Stimulated activated CD4-positive, alpha-beta T cell treated with anti-CD3 and anti-CD28 coated beads, TNF-alpha, amount 100 ng/mL, for 1 hour (primary cell): ENCODE measurements around the gene WASF2.
A peak's percentile ranks its signal among the peaks of the same experiment; 100 is the strongest.
"Not testable (repeated sequence)": the region's sequence is repeated elsewhere in the genome, so short reads cannot be mapped to it uniquely, and the experiment has no call there.

Experiments
- DNase-seq, 3 donors: peaks; one replicate each; pipeline ENCODE4 v3.0.0-alpha.2; 2020; ENCODE audit warnings: low read depth in 3 of 3, low spot score in 1 of 3

The WASF2 gene, protein sequence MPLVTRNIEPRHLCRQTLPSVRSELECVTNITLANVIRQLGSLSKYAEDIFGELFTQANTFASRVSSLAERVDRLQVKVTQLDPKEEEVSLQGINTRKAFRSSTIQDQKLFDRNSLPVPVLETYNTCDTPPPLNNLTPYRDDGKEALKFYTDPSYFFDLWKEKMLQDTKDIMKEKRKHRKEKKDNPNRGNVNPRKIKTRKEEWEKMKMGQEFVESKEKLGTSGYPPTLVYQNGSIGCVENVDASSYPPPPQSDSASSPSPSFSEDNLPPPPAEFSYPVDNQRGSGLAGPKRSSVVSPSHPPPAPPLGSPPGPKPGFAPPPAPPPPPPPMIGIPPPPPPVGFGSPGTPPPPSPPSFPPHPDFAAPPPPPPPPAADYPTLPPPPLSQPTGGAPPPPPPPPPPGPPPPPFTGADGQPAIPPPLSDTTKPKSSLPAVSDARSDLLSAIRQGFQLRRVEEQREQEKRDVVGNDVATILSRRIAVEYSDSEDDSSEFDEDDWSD

DNA sequence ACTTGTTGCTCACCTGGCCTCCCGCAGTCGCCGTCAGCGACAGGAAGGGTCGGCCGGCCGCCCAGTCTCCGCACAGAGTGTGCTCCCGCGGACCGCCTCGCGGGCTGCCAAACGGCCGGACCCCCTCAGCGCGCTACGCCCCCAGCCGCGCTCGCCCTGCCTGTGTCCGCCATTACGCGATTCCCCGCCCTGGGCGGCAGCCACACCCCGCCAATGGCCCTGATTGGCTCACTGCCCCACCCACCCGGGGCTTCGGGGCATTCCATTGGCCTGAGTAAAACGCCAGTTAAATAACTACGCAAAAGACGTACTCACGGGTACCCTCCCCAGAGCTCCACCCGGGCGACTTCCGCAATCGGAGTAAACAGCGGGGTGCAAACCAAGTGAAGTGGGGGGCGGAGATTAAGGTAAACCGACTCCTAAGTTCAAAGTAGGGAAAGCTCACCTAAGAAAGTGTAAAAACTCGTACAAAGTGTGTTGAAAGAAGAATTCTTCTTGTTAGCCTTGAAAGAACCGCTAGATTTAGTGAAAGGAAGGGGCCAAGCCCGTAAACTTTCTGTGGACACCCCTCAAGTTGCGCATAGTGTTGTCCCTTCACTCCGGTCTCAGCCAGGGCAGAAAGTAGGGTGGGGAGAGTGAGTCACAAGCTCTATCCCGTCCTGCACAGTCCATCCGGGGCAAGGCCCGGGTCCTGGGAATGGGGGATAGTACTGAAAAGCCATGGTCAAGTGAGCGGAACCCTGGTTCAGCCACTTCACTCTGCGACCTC is at the start of gene WASF2:
Gene WASF2, minus strand, starts transcription at position 195 of the 769 bp plus-strand sequence. CDS start 61,277 bp downstream, outside the sequence.
- peak; percentile 93 for DNase-seq

DNA sequence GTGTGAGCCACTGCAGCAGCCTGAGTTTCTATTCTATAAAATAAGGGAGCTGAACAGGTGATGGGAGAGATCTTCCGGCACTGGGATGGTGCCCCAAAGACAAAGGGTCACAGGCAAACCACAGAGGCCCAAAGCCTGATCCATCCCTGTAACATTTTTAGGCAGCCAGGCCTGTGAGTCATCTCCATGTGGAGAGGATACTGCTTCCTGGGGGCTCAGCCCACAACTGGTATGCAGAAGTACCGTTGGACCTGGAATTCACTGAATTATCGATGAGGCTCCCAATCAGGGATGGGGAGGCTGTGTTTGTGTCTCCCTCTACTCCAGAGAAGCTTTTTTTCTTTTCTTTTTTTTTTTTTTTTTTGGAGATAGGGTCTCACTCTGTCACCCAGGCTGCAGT is 48.8 kb upstream of the WASF2 start:
- DNase-seq, result no peak

DNA sequence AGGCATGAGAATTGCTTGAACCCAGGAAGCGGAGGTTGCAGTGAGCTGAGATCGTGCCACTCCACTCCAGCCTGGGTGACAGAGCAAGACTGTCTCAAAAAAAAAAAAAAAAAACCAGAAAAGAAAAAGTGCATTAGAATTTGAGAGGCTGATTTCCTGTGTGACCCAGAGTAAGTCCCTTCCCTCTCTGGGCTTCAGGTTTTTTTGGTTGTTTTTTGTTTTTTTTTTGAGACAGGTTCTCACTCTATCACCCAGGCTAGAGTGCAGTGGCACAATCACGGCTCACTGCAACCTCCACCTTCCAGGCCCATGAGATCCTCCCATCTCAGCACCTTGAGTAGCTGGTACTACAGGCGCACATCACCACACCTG is 48.3 kb upstream of the WASF2 start:
- not testable (repeated sequence) for DNase-seq

DNA sequence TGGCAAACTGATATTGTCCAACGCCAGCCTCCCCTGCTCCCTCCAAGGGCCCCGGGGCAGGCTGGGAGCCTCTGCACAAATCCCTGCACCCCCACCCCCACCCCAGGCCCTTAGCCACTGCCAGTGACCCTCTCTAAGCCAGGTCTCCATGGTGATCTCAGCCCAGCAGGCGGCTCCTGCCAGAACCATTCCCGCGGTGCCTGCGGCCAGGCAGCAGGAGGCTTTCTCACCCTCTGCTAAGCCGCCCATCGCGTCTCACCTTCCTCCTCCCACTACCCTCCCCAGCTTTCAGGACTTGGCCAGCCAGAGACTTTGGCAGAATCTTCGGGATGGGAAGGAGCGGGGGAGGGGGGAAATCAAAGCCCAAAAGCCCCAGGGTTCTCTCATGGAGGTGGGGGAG is 46.8 kb upstream of the WASF2 start:
- no peak for DNase-seq

DNA sequence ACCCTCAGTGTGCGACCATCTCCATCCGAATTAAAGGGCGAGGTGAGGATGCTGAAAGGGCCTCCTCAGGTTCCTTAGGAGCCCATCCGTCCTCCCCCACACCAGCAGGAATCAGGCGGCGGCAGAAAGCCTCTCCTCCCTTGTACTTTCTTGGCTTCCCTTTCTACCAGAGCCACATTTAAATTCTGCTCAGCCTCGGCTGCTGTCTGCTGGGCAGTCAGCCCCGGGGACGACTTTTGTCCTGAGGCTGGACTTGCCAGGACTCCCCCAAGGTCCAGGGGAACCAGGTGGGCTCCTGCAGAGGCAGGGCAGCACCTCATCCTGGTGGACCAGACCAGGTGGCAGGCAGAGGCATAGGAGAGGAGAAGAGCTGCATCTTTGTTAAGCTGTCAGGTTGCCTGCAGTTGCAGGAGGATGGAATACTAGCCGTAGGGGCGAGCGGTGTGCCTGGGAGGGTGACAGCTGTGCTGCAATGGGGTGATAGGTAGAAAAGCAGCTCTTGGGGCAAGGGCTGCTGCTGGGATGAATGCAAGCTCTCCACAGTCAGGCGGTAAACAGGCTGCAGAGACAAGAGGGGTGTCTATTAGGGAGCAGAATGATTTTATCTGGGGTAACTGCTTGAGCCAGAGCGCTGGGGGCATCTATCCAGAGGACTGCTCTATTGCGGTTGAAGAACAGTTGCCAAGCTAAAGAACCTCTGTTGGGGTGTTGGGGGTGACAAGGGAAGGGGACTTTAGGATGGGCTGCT is 46.2 kb upstream of the WASF2 start:
- no peak for DNase-seq

DNA sequence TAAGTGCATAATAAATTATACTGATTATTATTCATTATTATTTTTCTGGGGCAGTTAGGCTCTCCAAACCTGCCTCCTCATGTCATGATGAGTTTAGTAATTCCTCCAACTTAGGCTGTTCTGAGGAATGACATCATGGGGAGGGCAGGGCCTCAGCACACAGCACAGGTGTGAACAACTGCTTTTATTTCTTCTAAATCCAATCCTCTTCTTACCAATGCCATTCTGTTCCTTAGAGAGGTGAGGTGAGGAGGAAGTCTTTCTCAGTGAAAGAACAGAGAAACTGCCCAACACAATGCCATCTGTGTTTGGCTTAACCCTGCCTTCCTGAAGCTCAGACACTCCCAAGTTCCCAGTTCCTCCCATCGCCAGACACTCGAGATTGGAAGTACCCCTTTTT is 45.4 kb upstream of the WASF2 start:
- DNase-seq, result no peak

DNA sequence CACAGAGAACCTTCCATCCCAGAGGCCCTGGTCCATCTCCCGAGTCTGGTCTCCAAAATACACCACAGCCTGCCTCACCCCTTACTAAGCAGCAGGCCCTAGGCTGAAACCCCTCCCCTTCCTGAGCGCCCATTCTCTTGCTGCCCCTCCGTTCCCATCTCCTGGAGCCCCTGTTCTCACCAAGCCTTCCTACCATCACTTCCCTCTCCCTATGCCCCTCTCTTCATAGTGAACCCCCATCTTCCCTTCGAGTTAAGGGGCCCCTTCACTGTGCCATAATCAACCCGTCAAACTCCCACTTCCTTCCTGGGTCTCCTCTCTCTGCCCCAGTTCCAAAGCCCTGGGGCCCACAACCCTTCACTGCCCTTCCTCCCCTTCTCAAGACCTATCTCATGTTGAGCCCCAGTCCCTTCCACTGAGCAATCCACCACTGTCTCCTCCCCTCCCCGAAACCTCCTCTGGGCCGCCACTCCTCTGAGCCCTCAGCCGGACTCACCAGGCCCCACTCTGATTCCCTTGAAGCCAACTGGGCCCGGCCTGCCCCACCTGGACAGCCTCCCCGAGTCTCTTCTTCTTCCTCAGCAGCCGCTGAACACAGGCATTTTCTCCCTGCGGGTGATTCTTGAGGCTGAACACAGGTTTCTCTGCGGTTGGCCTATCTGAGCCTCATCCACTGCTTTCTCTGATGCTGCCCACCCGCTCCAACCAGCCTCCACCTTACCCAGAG is 42.2 kb upstream of the WASF2 start:
- DNase-seq, result no peak

DNA sequence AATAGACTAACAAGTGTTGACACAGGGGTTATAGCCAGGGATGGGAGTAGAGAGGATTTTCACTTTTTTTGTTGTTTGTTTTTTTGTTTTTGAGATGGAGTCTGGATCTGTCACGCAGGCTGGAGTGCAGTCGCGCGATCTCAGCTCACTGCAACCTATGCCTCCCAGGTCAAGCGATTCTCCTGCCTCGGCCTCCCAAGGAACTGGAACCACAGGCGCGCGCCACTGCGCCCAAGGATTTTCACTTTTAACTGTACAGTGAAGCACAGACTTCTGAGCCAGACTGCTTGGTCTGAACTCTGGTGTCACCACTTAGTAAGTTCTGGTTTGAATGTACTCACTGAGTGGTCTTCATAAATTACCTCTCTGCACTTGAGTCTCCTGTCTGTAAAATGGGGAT is 40.2 kb upstream of the WASF2 start:
- no peak for DNase-seq

DNA sequence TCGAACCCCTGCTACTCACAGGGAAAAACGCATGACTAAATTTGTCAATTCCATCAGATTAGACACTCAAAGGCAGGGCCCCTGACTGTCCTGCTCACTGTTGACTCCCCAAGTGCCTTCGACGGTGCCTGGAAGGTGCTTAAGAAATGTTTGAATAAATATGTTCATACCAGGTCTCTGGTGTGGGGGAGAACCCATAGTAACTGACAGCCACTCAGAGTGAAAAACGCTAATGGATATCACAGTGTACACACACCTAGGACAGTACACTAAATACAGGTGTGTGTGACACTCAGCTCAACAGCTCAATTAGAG is 39.7 kb upstream of the WASF2 start:
- no peak for DNase-seq

DNA sequence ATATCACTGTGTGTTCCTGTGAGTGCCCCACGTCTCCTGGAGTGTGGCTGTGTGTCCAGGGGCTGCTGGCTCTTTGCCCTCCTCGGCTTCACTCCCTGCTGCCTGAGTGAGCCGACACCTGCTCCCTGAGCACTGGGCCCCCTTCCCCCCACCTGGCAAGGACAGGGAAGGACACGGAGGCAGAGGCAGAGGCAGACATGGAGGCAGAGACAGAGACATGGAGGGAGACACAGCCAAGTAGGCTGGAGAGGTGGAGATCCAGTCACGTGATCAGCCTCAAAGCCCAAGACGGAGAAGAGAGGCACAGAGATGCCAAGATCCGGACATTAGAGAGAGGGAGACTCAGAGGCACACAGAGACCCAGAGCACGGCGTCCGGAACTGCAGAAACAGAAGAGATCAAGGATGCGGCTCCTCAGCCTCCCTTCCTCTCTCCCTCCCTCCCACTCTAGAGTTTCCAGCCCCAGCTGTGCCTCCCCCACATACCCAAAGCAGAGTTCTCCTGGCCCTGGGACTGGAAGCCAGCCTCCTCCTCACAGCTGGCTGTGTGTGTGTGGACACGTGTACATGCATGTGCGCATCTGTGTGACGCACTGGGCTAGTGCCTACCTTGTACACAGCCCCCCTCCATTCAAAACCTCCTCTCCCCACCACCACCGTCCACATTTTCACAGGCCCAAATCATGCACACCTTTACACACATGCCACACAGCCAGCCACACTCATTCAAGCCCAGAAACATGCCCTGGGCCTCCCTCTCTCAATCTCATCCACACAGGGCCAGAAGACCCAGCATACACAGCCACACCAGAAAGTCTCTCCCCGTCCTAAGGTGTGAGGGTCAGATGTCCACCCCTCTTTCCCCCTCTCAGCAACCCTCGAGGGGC is 39.1 kb upstream of the WASF2 start:
- DNase-seq, result no peak

DNA sequence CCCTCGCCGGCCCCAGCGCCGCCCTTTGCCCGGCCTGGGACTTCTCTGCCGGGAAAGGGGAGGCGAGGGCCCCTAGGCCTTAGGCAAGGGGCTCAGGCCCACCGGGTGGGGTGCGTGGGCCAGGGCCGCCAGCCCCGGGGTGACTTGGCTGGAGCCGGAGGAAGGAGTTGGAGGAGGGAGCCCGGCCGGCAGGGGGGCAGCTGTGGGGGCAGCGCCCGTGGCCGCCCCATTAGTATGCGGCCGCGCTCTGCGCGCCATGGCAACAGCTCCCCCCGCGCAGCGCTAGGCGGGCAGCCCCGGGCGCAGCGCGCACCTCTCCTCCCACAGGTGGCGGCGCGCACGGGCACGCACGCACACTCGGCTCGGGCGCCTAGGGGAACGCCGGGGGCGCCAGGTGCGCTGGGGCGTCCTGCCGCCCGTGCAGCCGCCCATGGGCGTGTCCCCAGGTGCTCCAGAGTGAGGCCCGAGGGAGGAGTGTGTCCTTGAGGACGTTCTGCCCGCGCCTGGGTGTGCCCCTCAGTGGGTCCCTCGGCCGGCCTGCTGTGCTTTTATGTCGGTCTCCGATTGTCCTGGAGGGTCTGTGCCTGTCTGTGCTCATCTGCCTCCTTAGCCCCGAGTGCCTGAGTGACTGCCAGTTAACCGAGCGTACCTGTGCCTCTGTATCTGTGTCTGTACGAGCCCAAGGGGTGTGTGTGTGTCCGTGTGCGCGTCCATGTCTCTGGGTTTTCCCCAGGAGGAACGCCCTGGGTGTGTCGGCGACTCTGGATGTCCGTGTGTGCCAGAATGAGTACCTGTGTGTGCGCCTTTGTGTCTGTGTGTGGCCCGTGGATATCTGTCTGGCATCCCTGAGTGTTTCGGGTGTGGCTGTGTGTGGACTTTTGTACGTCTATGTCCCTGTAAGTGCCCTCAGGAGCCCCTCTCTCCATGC is 38.2 kb upstream of the WASF2 start:
- DNase-seq, result peak in 2 of 3 donors; percentile 24 to 42

DNA sequence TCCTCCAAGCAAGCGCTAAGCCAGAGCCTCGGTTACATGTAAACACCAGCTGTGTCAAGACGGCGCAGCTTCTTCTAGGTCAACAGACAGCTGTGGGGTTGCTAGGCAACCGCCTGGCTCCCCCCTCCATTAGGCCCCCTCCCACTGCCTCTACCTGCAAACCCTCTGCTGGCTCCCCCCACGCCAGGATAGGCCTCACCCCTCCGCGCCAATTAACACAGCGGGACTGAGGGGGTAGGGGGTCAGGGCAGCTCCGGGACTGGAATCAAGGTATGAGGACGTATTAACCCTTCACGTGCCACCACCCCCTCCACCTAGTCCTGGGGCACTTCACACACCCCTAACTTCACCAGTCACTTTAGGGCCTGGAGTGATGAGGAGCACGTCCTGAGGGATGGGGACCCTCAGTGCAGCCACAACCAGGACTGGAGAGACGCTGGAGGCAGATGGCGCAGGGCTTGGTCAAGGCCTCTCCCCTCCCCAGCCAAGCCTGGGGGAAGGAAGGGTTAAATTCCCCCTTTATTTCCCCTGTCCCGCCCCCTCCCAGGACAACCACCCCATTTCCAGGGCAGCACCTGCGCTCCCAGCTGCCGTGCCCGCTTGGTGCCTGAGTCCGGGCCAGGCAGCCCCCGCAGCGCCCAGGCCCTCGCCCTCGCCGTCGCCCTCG is 37.4 kb upstream of the WASF2 start:
- peak in 1 of 3 donors; percentile 9 for DNase-seq

DNA sequence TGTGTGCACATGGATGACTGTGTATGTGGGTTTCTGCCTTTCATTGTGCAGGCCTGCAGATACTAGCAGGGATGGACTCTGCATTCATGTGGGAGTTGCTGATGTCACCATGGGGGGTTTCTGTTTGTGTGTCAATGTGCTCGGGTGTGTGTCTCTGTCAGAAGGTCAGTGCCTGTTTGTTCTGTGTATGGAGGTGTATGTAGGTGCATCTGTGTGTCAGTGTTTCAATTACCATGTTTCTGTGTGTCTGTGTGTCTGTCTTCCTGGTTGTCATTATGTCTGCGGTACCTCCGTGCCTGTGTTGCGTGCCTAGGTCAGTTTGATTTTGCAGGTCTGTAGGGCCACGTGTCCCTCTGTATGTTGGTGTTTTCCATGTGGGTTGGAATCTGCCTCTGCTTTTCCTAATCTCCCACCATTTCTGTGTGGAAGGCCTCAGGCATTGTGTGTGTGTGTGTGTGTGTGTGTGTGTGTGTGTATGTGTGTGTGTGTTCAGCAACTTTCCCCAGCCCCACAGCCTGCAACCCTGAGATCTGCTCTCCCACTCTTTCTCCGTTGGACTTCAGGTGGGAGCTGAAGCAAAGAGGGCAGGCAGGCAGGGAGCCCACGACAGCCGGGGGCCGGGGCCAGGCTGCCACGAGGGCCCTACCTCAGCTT is 36.7 kb upstream of the WASF2 start:
- DNase-seq, result no peak

DNA sequence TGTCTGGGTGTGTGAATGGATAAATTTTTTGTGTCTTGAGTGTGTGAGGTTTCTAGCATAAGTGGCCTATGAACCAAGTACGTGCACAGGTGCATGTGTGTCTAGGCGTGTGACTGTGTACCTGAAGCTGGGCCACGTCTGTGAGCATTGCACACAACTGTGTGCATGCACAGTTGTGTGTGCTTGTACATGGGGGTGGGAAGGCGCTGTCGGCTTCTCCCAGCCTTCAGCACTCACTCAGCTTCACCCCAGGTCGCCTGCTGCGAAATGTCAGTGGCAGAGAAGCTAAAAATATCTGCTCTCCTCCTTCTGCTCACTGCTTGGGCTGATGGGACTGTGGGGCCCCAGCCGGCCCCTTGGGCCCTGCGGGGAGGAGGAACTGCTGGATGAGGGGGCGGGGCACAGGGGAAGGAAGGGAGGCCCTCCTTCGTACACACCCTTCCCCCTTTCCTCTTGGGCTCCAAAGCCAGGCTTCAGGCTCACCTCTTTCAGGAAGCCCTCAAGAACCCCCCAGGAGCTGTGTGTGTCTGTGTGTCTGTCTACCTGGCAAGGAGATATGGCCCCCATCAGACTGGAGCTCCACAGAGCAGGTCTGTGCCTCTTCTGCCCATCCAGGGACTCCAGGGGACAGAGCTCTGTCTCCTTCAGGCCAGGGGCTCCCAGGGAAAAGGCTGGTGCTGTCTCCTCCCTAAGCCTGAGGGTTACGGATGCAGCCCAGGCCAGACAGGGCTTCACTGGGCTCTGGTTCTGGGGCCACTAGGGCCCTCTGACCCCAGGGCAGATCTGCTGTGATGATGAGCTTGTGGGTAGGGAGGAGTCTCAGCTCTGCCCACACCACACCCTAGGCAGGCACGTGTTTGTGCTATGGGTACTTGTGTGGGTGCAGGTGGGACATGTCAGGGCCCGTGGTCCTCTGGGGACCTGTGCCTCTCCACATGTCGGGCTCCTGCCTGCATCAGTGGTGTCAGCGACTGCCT is 35.6 kb upstream of the WASF2 start:
- peak in 1 of 3 donors; percentile 10 for DNase-seq

DNA sequence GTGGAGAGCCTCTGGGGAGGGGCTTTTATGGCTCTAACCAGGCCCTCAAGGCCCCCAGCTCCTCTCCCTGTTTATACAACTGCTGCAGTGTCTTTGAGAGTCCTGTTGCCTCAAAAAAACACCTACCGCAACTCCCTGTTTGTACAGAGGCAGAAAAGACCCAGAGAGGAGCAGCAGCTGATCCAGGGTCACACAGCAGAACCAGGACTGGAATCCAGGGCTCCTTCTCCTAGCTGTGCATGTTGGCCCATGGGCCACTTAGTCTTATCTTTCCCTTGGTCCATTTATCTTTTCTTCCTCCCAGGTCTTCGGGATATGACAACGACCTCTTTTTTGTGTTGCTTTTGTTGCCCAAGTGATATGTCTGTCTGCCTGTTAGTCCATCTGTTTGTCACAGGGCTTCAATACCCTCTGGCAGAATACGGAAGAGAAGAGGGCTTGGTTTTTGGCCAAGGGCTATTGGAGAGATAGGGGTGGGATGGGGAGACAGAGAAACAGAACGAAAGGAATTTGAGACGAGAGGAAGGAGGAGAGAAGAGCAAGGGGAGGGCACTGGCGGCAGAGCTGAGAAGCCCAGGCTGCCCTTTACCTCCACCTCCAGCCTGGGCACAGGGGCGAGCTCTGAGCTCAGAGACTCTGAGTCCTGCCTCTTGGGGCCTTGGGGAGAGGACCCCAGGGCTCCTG is 33.5 kb upstream of the WASF2 start:
- DNase-seq, result no peak
